HG03342 (cell line): ENCODE measurements around the gene PFKFB4.

ENCODE experiments used
- ATAC-seq: cut with Tn5 transposase; IDR thresholded peaks from one replicate; pipeline ENCODE4 v1.9.1; 2021; ENCODE audit warnings: mild to moderate bottlenecking, moderate library complexity; ENCODE audit not compliant: unreplicated experiment

Gene PFKFB4

DNA sequence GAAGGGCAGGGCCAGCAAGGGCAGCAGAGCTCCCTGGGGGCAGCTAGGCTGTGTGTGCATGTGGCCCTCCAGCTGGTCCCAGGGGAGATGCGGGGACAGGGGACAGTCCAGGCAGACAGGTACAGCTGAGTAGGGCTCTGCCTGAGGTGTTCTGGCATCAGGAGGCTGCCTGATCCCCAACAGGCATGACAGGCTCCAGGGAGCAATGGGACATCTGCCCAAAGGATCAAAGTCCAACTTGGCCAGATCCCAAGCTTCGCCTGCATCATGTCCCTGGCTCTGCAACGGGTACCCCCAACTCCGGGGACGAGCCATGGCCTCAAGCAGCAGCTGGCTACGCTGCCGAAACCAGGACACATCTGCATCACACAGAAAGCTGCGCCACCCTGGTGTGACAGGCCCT lies 88.3 kb downstream of the PFKFB4 start:
- no peak for ATAC-seq
